Measurements from ENCODE around the gene ZMYND11. TPM values are rescaled to one million over a fixed set of nuclear protein-coding genes. Genes with fewer than 3 reads are reported as not detected.

The ZMYND11 gene
- total and polyA plus RNA-seq, 9 of the 15 experiments (the other 6 are each of a cell fraction or from before 2014, with no cell fraction given) = 2.7 to 13.8 (median 8.8) TPM

DNA sequence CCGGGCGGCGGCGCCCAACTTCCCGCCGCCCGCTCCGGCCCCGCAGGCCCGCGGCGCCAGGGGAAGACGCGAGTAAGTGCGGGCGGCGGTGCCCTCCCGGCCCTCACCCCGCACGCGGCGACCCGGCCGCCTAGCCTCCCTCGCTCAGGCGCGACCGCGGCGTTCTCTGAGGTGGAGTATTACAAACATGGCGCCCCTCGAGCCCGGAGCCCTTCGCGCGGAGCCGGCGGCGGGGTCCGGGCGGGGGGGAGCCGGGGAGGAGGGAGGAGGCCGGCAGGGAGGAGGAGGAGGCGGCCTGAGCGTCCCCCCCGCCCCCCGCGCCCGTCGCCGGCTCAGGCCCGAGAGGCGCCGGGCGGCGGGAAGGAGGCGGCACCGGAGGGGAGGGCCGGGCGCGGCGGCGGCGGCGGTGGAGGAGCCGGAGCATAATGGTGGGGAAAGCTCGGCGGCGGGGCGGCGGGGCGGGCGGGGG lies at the start of gene ZMYND11 (continued):
- no peak for TF ChIP-seq HOMEZ (CRISPR knock-in tag; IDR thresholded peaks at IDR 0.05)
- TF ChIP-seq, protein P1, sequence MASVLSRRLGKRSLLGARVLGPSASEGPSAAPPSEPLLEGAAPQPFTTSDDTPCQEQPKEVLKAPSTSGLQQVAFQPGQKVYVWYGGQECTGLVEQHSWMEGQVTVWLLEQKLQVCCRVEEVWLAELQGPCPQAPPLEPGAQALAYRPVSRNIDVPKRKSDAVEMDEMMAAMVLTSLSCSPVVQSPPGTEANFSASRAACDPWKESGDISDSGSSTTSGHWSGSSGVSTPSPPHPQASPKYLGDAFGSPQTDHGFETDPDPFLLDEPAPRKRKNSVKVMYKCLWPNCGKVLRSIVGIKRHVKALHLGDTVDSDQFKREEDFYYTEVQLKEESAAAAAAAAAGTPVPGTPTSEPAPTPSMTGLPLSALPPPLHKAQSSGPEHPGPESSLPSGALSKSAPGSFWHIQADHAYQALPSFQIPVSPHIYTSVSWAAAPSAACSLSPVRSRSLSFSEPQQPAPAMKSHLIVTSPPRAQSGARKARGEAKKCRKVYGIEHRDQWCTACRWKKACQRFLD (CRISPR knock-in tag; IDR thresholded peaks at IDR 0.05) = 0 out of 2 replicates have a peak, but pooled peaks have one; percentile 18
- no peak for TF ChIP-seq ZC3H8 (IDR thresholded peaks at IDR 0.05)
- no peak for TF ChIP-seq ZNF282 (CRISPR knock-in tag; IDR thresholded peaks at IDR 0.05)
- no peak for TF ChIP-seq ZKSCAN8 (CRISPR knock-in tag; IDR thresholded peaks at IDR 0.05)
- no peak for TF ChIP-seq RAD21 (CRISPR knock-in tag; conservative IDR thresholded peaks at IDR 0.05 in 1 of 2, IDR thresholded peaks at IDR 0.05 in 1 of 2)
- TF ChIP-seq GABPA (tag; conservative IDR thresholded peaks at IDR 0.05; ENCODE audit: low read depth) = peak; percentile 38
- TF ChIP-seq NELFE (IDR thresholded peaks at IDR 0.05; ENCODE audit: insufficient read depth, insufficient read length) = no peak
- TF ChIP-seq RCOR1 (IDR thresholded peaks at IDR 0.05; ENCODE audit: borderline replicate concordance in 1 of 2, low read depth in 2 of 2, low read length in 2 of 2) = no peak

All from K562 (cell line).